ENCODE data around the gene MAP3K15. TPM values are rescaled to one million over a fixed set of nuclear protein-coding genes. Genes with fewer than 3 reads are reported as not detected.
A peak's percentile ranks its signal among the peaks of the same experiment; 100 is the strongest.

Gene MAP3K15
- under 1 TPM; 0.12 to 0.17 TPM for total RNA-seq
- long read RNA-seq, partial matches to known transcripts: 0 of 4 reads
- long read RNA-seq, other reads (novel, unspliced or antisense): 4 of 4 reads

GRCh38 chrX:19514791-19515614 lies at the start of gene MAP3K15:
Gene MAP3K15, minus strand, starts transcription at chrX:19515508. Its CDS starts 247 bp downstream, at chrX:19515261.
- peak; percentile 71 for ATAC-seq
- peak; percentile 28 to 35 for DNase-seq
- intact Hi-C loops (cut with DNase I, micrococcal nuclease): loop anchor here in 1 of 2 donors (10.0 kb wide), 1 partner anchor 110 kb away; no protein-coding TSS in a partner anchor

- ATAC-seq (peak; percentile 15), DNase-seq (no peak)
- intact Hi-C loops (cut with DNase I, micrococcal nuclease): no loop called here
Observed at GRCh38 chrX:19564606-19565005, 49.3 kb upstream of the MAP3K15 start.

- intact Hi-C loops (cut with DNase I, micrococcal nuclease): no loop called here
- DNase-seq (no peak), ATAC-seq (peak; percentile 83)
Observed at GRCh38 chrX:19563746-19564145, 48.4 kb upstream of the MAP3K15 start.

- ATAC-seq (no peak), DNase-seq (no peak)
- intact Hi-C loops (cut with DNase I, micrococcal nuclease): no loop called here
Observed at GRCh38 chrX:19563327-19563726, 48.0 kb upstream of the MAP3K15 start.

- ATAC-seq: no peak
- DNase-seq: no peak
- intact Hi-C loops (cut with DNase I, micrococcal nuclease): no loop called here
Observed at GRCh38 chrX:19560611-19561010, 45.3 kb upstream of the MAP3K15 start.

GRCh38 chrX:19557822-19558221 lies 42.5 kb upstream of the MAP3K15 start:
- DNase-seq (no peak), ATAC-seq (no peak)
- intact Hi-C loops (cut with DNase I, micrococcal nuclease): no loop called here

- ATAC-seq (no peak), DNase-seq (no peak)
- intact Hi-C loops (cut with DNase I, micrococcal nuclease): no loop called here
Observed at GRCh38 chrX:19556202-19556601, 40.9 kb upstream of the MAP3K15 start.

- intact Hi-C loops (cut with DNase I, micrococcal nuclease): no loop called here
- DNase-seq (no peak), ATAC-seq (no peak)
Observed at GRCh38 chrX:19555683-19556082, 40.4 kb upstream of the MAP3K15 start.

- no peak for ATAC-seq
- intact Hi-C loops (cut with DNase I, micrococcal nuclease): no loop called here
- DNase-seq: no peak
Observed at GRCh38 chrX:19555236-19555635, 39.9 kb upstream of the MAP3K15 start.

GRCh38 chrX:19554786-19555185 lies 39.5 kb upstream of the MAP3K15 start:
- intact Hi-C loops (cut with DNase I, micrococcal nuclease): no loop called here

GRCh38 chrX:19552793-19553192 lies 37.5 kb upstream of the MAP3K15 start:
- ATAC-seq: no peak
- intact Hi-C loops (cut with DNase I, micrococcal nuclease): no loop called here

More at GRCh38 chrX:19554786-19555185, 39.5 kb upstream of the MAP3K15 start:
- DNase-seq (no peak), ATAC-seq (no peak)

GRCh38 chrX:19549838-19550237 lies 34.5 kb upstream of the MAP3K15 start:
- intact Hi-C loops (cut with DNase I, micrococcal nuclease): no loop called here
- no peak for DNase-seq
- ATAC-seq: no peak

More at GRCh38 chrX:19552793-19553192, 37.5 kb upstream of the MAP3K15 start:
- DNase-seq: no peak

GRCh38 chrX:19548934-19549333 lies 33.6 kb upstream of the MAP3K15 start:
- intact Hi-C loops (cut with DNase I, micrococcal nuclease): no loop called here
- DNase-seq: no peak
- ATAC-seq: no peak

GRCh38 chrX:19548279-19548678 lies 33.0 kb upstream of the MAP3K15 start:
- DNase-seq (no peak), ATAC-seq (no peak)
- intact Hi-C loops (cut with DNase I, micrococcal nuclease): no loop called here

- intact Hi-C loops (cut with DNase I, micrococcal nuclease): no loop called here
- ATAC-seq: no peak
Observed at GRCh38 chrX:19545651-19546050, 30.3 kb upstream of the MAP3K15 start.

GRCh38 chrX:19544693-19545305 lies 29.5 kb upstream of the MAP3K15 start:
- intact Hi-C loops (cut with DNase I, micrococcal nuclease): no loop called here

More at GRCh38 chrX:19545651-19546050, 30.3 kb upstream of the MAP3K15 start:
- no peak for DNase-seq

GRCh38 chrX:19543951-19544381 lies 28.7 kb upstream of the MAP3K15 start:
- ATAC-seq: no peak
- no peak for DNase-seq
- intact Hi-C loops (cut with DNase I, micrococcal nuclease): no loop called here

More at GRCh38 chrX:19544693-19545305, 29.5 kb upstream of the MAP3K15 start:
- peak; percentile 78 for ATAC-seq
- peak; percentile 30 to 42 for DNase-seq

GRCh38 chrX:19543020-19543715 lies 27.9 kb upstream of the MAP3K15 start:
- intact Hi-C loops (cut with DNase I, micrococcal nuclease): no loop called here
- no peak for ATAC-seq
- no peak for DNase-seq

- no peak for ATAC-seq
- intact Hi-C loops (cut with DNase I, micrococcal nuclease): no loop called here
- DNase-seq: no peak
Observed at GRCh38 chrX:19541931-19542330, 26.6 kb upstream of the MAP3K15 start.

All from left colon (tissue), 2 donors.